Measurements from ENCODE around the gene SLC25A39.

DNA sequence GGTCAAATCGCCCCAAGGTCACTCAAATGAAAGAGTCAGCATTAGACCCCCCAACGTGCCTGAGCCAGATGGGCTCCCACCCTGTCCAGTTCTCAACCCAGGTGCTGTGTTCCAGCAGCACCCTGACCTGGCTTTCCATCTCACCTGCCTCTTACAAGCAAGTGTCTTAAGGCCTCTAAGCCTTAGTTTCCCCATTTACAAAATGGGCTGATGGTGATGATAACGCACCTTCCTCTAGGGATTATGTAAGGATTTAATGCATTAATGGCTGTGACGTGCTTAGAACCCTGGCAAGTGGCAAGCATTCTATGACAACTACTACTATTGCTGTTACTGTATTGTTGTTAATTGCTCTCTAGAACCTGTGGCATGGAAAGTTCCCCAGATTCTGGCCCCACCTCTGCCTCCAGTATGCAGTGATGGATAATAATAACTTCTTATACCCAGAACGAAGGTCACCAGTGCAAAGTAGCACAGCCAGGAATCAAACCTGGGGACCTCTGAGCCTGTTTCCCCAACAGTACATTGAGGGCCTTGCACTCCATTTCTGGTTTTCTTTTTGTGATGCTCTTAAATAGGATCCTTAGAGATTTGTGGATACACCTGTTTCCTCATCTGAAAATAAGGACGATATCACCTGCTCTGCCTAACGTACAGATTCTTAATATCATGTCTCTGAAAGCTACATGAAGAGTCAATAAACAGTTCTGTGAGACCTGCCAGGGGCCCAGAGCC, 3.3 kb upstream of the SLC25A39 start:
- TF ChIP-seq, protein P1, sequence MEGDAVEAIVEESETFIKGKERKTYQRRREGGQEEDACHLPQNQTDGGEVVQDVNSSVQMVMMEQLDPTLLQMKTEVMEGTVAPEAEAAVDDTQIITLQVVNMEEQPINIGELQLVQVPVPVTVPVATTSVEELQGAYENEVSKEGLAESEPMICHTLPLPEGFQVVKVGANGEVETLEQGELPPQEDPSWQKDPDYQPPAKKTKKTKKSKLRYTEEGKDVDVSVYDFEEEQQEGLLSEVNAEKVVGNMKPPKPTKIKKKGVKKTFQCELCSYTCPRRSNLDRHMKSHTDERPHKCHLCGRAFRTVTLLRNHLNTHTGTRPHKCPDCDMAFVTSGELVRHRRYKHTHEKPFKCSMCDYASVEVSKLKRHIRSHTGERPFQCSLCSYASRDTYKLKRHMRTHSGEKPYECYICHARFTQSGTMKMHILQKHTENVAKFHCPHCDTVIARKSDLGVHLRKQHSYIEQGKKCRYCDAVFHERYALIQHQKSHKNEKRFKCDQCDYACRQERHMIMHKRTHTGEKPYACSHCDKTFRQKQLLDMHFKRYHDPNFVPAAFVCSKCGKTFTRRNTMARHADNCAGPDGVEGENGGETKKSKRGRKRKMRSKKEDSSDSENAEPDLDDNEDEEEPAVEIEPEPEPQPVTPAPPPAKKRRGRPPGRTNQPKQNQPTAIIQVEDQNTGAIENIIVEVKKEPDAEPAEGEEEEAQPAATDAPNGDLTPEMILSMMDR (IDR thresholded peaks at IDR 0.05) = no peak
- TF ChIP-seq POLR2A (IDR thresholded peaks at IDR 0.05) = no peak
